ENCODE data around the gene COA8. TPM values are rescaled to one million over a fixed set of nuclear protein-coding genes. Genes with fewer than 3 reads are reported as not detected.
A peak's percentile ranks its signal among the peaks of the same experiment; 100 is the strongest.
"Not testable (repeated sequence)": the region's sequence is repeated elsewhere in the genome, so short reads cannot be mapped to it uniquely, and the experiment has no call there.

COA8 gene
- total RNA-seq, 1 experiment from 2014 or later = 42.8 TPM

GRCh38 chr14:103524002-103524935 lies 38.5 kb upstream of the COA8 start:
- DNase-seq (ENCODE audit: low read depth) = no peak
- in situ Hi-C loops (cut with HindIII; ENCODE audit: low pct_unique_long_range_greater_than_20kb, low sequenced_read_pairs) = no loop called here

- in situ Hi-C loops (cut with HindIII; ENCODE audit: low pct_unique_long_range_greater_than_20kb, low sequenced_read_pairs); DNase-seq (ENCODE audit: low read depth): not testable (repeated sequence)
These were observed 37.1 kb upstream of the COA8 start for GRCh38 chr14:103525430-103526246.

GRCh38 chr14:103526247-103526913 lies 36.4 kb upstream of the COA8 start:
- DNase-seq (ENCODE audit: low read depth) = no peak
- in situ Hi-C loops (cut with HindIII; ENCODE audit: low pct_unique_long_range_greater_than_20kb, low sequenced_read_pairs) = no loop called here

- in situ Hi-C loops (cut with HindIII; ENCODE audit: low pct_unique_long_range_greater_than_20kb, low sequenced_read_pairs) = no loop called here
- no peak for DNase-seq (ENCODE audit: low read depth)
These were observed 35.9 kb upstream of the COA8 start for GRCh38 chr14:103526914-103527248.

- in situ Hi-C loops (cut with HindIII; ENCODE audit: low pct_unique_long_range_greater_than_20kb, low sequenced_read_pairs) = no loop called here
These were observed 35.2 kb upstream of the COA8 start for GRCh38 chr14:103527408-103528145.

GRCh38 chr14:103528146-103528586 lies 34.6 kb upstream of the COA8 start:
- DNase-seq (ENCODE audit: low read depth) = no peak
- in situ Hi-C loops (cut with HindIII; ENCODE audit: low pct_unique_long_range_greater_than_20kb, low sequenced_read_pairs) = no loop called here

More at GRCh38 chr14:103527408-103528145, 35.2 kb upstream of the COA8 start:
- DNase-seq (ENCODE audit: low read depth) = no peak

DNA sequence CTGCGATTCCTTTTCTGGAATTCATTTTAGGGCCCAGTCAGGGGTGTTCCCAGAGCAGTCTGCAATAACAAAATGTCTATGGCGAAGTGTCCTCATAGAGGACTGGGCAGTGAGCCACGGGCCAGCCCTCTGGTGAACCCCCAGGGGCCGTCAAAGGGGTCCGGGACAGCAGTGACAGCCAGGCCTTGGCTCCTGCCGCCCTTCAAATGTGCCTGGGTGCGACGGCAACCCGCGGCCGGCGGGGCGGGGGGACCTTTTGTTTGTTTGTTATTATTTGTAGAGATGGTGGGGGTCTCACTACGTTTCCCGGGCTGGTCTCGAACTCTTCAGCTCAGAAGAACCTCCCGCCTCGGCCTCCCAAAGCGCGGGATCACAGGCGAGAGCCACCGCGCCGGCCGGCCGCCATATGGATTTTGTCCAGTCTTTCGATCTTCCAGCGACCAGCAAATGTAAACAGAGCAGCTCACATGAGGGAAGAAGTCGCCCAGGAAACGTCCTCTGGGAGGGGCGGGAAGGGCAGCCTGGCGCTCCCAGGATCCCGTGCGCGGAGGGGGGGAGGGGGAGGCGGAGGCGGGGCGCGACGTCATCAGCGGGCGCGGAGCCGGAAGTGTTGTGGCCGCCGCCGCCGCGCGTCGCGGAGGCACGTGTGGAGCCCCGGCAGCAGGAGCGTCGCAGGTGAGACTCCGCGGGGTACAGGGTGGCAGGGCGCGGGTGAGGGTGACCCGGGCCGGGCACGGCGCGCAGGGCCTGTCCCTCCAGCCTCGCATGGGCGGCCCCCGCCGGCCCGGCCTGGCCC lies 34.0 kb upstream of the COA8 start, which contains the start of gene TRMT61A:
TSS of gene TRMT61A (plus strand) at position 610 of the 796 bp plus-strand sequence. CDS start 783 bp downstream, outside the sequence.
- in situ Hi-C loops (cut with HindIII; ENCODE audit: low pct_unique_long_range_greater_than_20kb, low sequenced_read_pairs) = no loop called here
- peak; percentile 61 for DNase-seq (ENCODE audit: low read depth)

DNA sequence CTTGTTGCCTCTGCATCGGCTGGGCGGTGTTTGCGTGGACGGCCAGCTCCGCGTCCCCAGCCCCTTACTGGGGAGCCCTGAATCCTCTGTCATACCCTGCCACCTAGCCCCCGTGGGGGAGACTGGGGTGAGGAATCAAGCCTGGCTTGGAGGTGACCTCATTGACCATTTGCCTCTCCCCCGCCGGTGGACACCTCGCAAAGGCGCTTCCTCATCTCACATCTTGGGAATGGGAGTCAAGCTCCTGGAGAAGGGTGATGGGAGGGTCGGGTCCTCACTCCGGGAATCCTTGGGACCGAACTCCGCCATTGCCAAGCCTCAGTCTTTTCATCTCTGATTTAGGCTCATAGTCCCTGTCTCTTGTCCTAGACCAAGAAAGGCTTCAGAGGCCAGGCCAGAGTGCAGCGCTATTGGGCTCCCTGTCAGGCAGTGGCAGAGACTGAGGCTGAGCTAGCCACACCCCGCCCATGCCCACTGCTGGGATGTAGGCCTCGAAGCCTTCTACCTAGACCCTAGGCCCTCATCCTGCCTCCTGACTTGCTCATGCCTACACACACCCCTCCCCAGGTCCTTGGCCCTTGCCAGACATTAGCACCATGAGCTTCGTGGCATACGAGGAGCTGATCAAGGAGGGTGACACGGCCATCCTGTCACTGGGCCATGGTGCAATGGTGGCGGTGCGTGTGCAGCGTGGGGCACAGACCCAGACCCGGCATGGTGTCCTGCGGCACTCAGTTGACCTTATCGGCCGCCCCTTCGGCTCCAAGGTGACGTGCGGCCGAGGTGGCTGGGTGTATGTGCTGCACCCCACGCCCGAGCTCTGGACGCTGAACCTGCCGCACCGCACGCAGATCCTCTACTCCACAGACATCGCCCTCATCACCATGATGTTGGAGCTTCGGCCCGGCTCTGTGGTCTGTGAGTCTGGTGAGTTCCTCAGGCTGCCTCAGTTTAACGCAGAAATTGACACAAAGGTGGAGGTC lies 33.1 kb upstream of the COA8 start:
- in situ Hi-C loops (cut with HindIII; ENCODE audit: low pct_unique_long_range_greater_than_20kb, low sequenced_read_pairs) = no loop called here
- no peak for DNase-seq (ENCODE audit: low read depth)

GRCh38 chr14:103530390-103530789 lies 32.4 kb upstream of the COA8 start:
- in situ Hi-C loops (cut with HindIII; ENCODE audit: low pct_unique_long_range_greater_than_20kb, low sequenced_read_pairs) = no loop called here
- DNase-seq (ENCODE audit: low read depth) = no peak

- DNase-seq (ENCODE audit: low read depth) = no peak
- in situ Hi-C loops (cut with HindIII; ENCODE audit: low pct_unique_long_range_greater_than_20kb, low sequenced_read_pairs) = no loop called here
These were observed 31.9 kb upstream of the COA8 start for GRCh38 chr14:103530831-103531230.

DNA sequence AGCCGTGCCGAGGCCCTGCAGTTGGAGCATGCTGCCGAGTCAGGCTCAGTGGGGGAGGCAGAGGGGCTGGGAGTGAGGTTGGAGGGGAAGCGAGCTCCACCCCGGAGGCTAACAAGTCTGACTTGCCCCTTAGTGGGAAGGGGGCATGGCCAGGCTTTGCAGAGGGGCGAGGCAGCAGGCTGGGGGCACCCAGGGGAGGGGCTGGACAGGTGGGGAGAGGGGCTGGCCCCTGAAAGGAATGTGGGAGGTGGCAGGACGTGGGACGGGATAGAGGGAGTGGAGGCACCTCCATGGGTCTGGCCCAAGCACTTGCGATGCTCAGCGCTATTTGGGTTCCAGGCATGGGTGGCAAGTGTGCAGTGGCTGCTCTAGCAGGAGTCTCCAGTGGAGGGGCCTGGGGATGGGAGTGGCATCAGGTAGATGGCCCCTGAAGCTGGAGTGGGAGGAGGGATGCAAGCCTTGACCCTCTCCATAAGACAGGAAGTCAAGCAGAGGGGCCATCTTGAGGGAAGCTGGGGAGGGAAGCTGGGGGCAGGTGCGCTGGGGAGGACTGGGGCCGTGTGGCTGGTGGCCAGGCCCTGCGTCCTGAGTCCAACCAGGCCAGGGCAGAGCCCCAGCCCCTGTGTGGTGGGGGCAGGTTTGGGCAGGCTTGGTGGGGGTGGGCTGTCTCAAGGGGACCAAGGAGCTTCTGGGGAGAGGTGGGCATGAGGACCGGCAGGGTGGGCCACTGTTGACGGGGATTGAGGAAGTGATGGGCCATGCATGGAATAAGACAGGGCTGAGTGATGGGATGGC lies 31.1 kb upstream of the COA8 start:
- in situ Hi-C loops (cut with HindIII; ENCODE audit: low pct_unique_long_range_greater_than_20kb, low sequenced_read_pairs) = no loop called here
- DNase-seq (ENCODE audit: low read depth) = no peak

DNA sequence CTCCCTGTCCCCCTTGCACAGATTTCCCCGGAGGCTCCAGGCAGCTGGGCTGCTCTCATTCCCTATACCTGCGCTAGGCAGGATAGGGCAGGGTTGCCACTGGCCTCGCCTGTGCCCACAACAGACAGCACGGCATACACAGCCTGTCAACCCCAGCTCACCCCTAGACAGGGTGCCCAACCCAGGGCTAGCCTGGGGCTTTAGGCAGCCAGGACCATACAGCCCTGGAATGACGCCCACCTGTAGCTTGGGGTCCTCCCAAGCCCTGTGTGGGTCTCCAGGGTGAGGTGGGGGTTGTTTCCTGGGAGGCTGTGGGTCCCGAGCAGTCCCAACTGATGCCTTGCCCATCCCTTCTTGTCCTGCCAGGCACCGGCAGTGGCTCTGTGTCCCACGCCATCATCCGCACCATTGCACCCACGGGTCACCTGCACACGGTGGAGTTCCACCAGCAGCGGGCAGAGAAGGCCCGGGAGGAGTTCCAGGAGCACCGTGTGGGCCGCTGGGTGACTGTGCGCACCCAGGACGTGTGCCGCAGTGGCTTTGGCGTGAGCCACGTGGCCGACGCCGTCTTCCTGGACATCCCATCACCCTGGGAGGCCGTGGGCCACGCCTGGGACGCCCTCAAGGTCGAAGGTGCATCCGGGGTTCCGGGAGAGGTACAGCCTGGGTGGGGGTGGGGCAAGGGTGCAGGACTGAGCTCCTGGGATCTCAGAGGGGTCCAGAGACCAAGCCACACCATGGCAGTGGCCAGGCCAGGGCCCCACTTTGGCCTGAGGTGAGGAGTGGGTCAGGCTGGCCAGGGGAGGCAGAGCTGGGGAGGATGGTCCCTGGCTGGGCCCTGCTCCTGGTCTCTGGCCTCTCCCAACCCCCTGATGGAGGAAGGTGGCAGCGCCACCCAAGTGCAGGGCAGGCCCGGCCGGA lies 30.3 kb upstream of the COA8 start:
- DNase-seq (ENCODE audit: low read depth) = no peak
- in situ Hi-C loops (cut with HindIII; ENCODE audit: low pct_unique_long_range_greater_than_20kb, low sequenced_read_pairs) = no loop called here

DNA sequence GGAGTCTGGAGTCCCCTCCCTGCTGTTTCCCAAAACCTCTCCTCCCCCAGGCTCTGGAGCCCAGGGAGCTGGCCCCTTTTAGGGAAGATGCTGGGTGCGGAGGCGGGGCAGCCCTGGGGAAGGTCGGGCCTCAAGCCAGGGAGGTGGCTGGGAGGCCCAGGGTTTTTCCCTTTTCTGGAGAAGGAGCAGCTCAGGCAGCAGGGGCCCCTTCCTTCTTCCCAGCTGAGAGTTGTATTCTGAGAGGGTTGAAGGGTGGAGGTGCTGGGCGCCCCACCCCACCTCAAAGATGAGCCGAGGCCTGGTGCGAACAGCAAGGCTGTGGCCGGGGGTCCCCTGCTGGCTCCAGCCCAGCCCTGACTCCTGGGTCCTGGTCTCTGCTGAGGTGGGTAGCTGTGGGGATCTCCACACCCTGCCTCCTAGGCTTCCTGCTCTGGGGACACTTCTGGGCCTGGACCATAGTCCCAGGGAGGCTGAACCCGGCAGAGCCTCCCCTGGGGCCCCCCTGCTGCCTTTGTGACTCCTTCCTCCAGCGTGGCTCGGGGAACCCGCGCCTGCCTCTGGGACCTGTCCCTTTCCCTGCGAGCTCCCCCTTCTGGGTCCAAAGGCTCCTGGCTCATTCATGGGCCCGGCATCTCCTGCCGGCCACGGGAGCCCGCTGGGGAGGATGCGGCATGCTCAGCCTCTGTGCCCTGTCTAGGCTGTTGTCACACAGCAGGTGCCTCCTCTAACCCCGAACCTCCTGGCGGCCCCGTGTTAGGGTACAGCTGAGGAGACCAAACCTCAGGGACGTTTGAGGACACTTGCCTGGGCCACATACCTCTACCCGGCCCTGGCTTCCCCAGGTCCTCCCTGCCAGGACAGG lies 29.4 kb upstream of the COA8 start:
- DNase-seq (ENCODE audit: low read depth) = no peak
- in situ Hi-C loops (cut with HindIII; ENCODE audit: low pct_unique_long_range_greater_than_20kb, low sequenced_read_pairs) = no loop called here

All from Caki2 (cell line).